ENCODE results near the gene SMC3. TPM values are rescaled to one million over a fixed set of nuclear protein-coding genes. Genes with fewer than 3 reads are reported as not detected.

The SMC3 gene
- total RNA-seq, 2 donors from 2014 or later: 25.6 to 38.8 TPM

GRCh38 chr10:110591760-110592159 lies 24.3 kb downstream of the SMC3 start:
- no peak for TF ChIP-seq CTCF (IDR thresholded peaks at IDR 0.05)
- no peak for TF ChIP-seq POLR2A (IDR thresholded peaks at IDR 0.05)
- no peak for TF ChIP-seq POLR2AphosphoS5 (IDR thresholded peaks at IDR 0.05)
- no peak for DNase-seq (ENCODE audit: low spot score)
- Histone ChIP-seq H3K27ac (no peak overlapping the region), H3K4me3 (no peak overlapping the region), H3K27me3 (replicated peaks; ENCODE audit: insufficient read depth) (no peaks in the 10 kb centered on the region), H3K36me3 (no peaks in the 10 kb centered on the region), H3K4me1 (replicated peaks) (no peaks in the 10 kb centered on the region), H3K9me3 (no peaks in the 10 kb centered on the region)
- WGBS: 84% methylated on average over 5 of the region's 5 CpGs
- intact Hi-C loops (cut with DNase I): no loop called here

GRCh38 chr10:110597476-110597875 lies 30.0 kb downstream of the SMC3 start:
- 87% methylated on average over 2 of the region's 2 CpGs for WGBS
- intact Hi-C loops (cut with DNase I): no loop called here
- TF ChIP-seq CTCF (IDR thresholded peaks at IDR 0.05) (no peak), POLR2AphosphoS5 (IDR thresholded peaks at IDR 0.05) (no peak), POLR2A (IDR thresholded peaks at IDR 0.05) (no peak)

GRCh38 chr10:110600487-110601101 lies 33.1 kb downstream of the SMC3 start:
- Histone ChIP-seq H3K4me3 (no peak overlapping the region), H3K27ac (no peak overlapping the region), H3K4me1 (replicated peaks) (no peaks in the 10 kb centered on the region), H3K36me3 (peaks cover 0 to 12% of the 10 kb centered on the region in 2 donors), H3K9me3 (no peaks in the 10 kb centered on the region), H3K27me3 (replicated peaks; ENCODE audit: insufficient read depth) (no peaks in the 10 kb centered on the region)
- DNase-seq (ENCODE audit: low spot score): no peak
- TF ChIP-seq POLR2AphosphoS5 (IDR thresholded peaks at IDR 0.05): no peak
- peak in 2 of 4 experiments; percentile 15 to 32 for TF ChIP-seq CTCF (IDR thresholded peaks at IDR 0.05)
- no peak for TF ChIP-seq POLR2A (IDR thresholded peaks at IDR 0.05)
- 73% methylated on average over 2 of the region's 2 CpGs for WGBS
- intact Hi-C loops (cut with DNase I): no loop called here

More at GRCh38 chr10:110597476-110597875, 30.0 kb downstream of the SMC3 start:
- Histone ChIP-seq H3K4me1 (replicated peaks) (no peaks in the 10 kb centered on the region), H3K27ac (no peak overlapping the region), H3K4me3 (no peak overlapping the region), H3K9me3 (no peaks in the 10 kb centered on the region), H3K27me3 (replicated peaks; ENCODE audit: insufficient read depth) (no peaks in the 10 kb centered on the region), H3K36me3 (peaks cover 0 to 12% of the 10 kb centered on the region in 2 donors)
- DNase-seq (ENCODE audit: low spot score): no peak

- intact Hi-C loops (cut with DNase I): no loop called here
- H3K9me3 ChIP-seq: no peaks in the 10 kb centered on the region
- H3K27ac ChIP-seq: no peak overlapping the region
- no peaks in the 10 kb centered on the region for H3K4me1 ChIP-seq (replicated peaks)
- H3K27me3 ChIP-seq (replicated peaks; ENCODE audit: insufficient read depth): no peaks in the 10 kb centered on the region
- TF ChIP-seq POLR2AphosphoS5 (IDR thresholded peaks at IDR 0.05): no peak
- no peak for TF ChIP-seq POLR2A (IDR thresholded peaks at IDR 0.05)
- no peak for TF ChIP-seq CTCF (IDR thresholded peaks at IDR 0.05)
- no peak for DNase-seq (ENCODE audit: low spot score)
- H3K36me3 ChIP-seq: peaks cover 0 to 12% of the 10 kb centered on the region in 2 donors
- WGBS: 88% methylated on average over 4 of the region's 4 CpGs
- H3K4me3 ChIP-seq: no peak overlapping the region
Observed at GRCh38 chr10:110601581-110601980, 34.1 kb downstream of the SMC3 start.

- Histone ChIP-seq H3K4me3 (no peak overlapping the region), H3K4me1 (replicated peaks) (no peaks in the 10 kb centered on the region), H3K36me3 (no peaks in the 10 kb centered on the region), H3K9me3 (no peaks in the 10 kb centered on the region), H3K27me3 (replicated peaks; ENCODE audit: insufficient read depth) (peaks cover 3% of the 10 kb centered on the region), H3K27ac (no peak overlapping the region)
- intact Hi-C loops (cut with DNase I): no loop called here
- TF ChIP-seq POLR2A (IDR thresholded peaks at IDR 0.05) (no peak), POLR2AphosphoS5 (IDR thresholded peaks at IDR 0.05) (no peak), CTCF (IDR thresholded peaks at IDR 0.05) (no peak)
- 76% methylated on average over 6 of the region's 6 CpGs for WGBS
- DNase-seq (ENCODE audit: low spot score): no peak
Observed at GRCh38 chr10:110608087-110608486, 40.6 kb downstream of the SMC3 start.
